ENCODE data around the gene AMIGO3. TPM values are rescaled to one million over a fixed set of nuclear protein-coding genes. Genes with fewer than 3 reads are reported as not detected.
A peak's percentile ranks its signal among the peaks of the same experiment; 100 is the strongest.

Gene AMIGO3
- total and polyA plus RNA-seq, 2 experiments from 2014 or later = 2.9 to 10.4 TPM

GRCh38 chr3:49673715-49674496 is 45.6 kb downstream of the AMIGO3 start, which contains the start of gene APEH (continued):
- TF ChIP-seq CTCF (conservative IDR thresholded peaks at IDR 0.05; ENCODE audit: low read depth in 2 of 2) (no peak), STAT1 (IDR thresholded peaks at IDR 0.05; ENCODE audit: unreplicated experiment) (no peak), EZH2phosphoT487 (IDR thresholded peaks at IDR 0.05; ENCODE audit: unreplicated experiment) (no peak), ZNF331 (CRISPR knock-in tag; IDR thresholded peaks at IDR 0.05; ENCODE audit: low read depth) (no peak), NANOG (IDR thresholded peaks at IDR 0.05; ENCODE audit: borderline replicate concordance) (no peak), POLR2AphosphoS5 (IDR thresholded peaks at IDR 0.05; ENCODE audit: low read depth) (peak; percentile 89), CREB1 (CRISPR knock-in tag; IDR thresholded peaks at IDR 0.05; ENCODE audit: low read depth) (peak; percentile 59), JUNB (IDR thresholded peaks at IDR 0.05; ENCODE audit: unreplicated experiment) (no peak)

- Histone ChIP-seq H3F3A (replicated peaks; ENCODE audit: low read depth) (no peaks in the 10 kb centered on the region), H3K79me2 (replicated peaks; ENCODE audit: insufficient read depth) (peaks cover 11% of the 10 kb centered on the region), H3K4me3 (peak overlapping the region; percentile 89), H3K4me1 (ENCODE audit: insufficient read depth) (peaks cover 15% of the 10 kb centered on the region), H3K27me3 (ENCODE audit: insufficient read depth) (no peaks in the 10 kb centered on the region), H4K20me1 (replicated peaks; ENCODE audit: insufficient read depth) (peaks cover 16% of the 10 kb centered on the region; the same call in 1 of the 2 replicates), H3K36me3 (ENCODE audit: insufficient read depth) (peaks cover 9% of the 10 kb centered on the region; the same call in 1 of the 2 replicates), H3K9me2 (ENCODE audit: insufficient read depth) (no peaks in the 10 kb centered on the region), H3K4me2 (peak overlapping the region; percentile 94), H3K27ac (ENCODE audit: low read depth) (peak overlapping the region; percentile 99), H2AFZ (peak overlapping the region; percentile 83)
- ATAC-seq (peak; percentile 18), DNase-seq (ENCODE audit: low spot score) (peak; percentile 28)
- H3K4me1 Mint-ChIP-seq = peaks cover 26% of the 10 kb centered on the region
- peak overlapping the region; percentile 92 for H3K4me3 Mint-ChIP-seq
- no peaks in the 10 kb centered on the region for H3K9me3 Mint-ChIP-seq
- peaks cover 11% of the 10 kb centered on the region for H3K27me3 Mint-ChIP-seq (ENCODE audit: insufficient read depth, low read depth, poor library complexity)
- peak overlapping the region; percentile 97 for H3K27ac Mint-ChIP-seq
- peaks cover 28% of the 10 kb centered on the region for H3K36me3 Mint-ChIP-seq (ENCODE audit: low read depth)
- no peak for TF ChIP-seq ZNF462 (CRISPR knock-in tag; IDR thresholded peaks at IDR 0.05)
- TF ChIP-seq CTCF (conservative IDR thresholded peaks at IDR 0.05; ENCODE audit: low read depth in 2 of 2) = no peak
- no peak for TF ChIP-seq JUNB (IDR thresholded peaks at IDR 0.05; ENCODE audit: unreplicated experiment)
- TF ChIP-seq EZH2phosphoT487 (IDR thresholded peaks at IDR 0.05; ENCODE audit: unreplicated experiment) = no peak
- TF ChIP-seq STAT1 (IDR thresholded peaks at IDR 0.05; ENCODE audit: unreplicated experiment) = no peak
- TF ChIP-seq CREB1 (CRISPR knock-in tag; IDR thresholded peaks at IDR 0.05; ENCODE audit: low read depth) = no peak
- no peak for TF ChIP-seq ETS1 (IDR thresholded peaks at IDR 0.05)
- no peak for TF ChIP-seq NANOG (IDR thresholded peaks at IDR 0.05; ENCODE audit: borderline replicate concordance)
Observed at GRCh38 chr3:49673121-49673714, 46.3 kb downstream of the AMIGO3 start.
